ENCODE measurements around the gene WNT3A. TPM values are rescaled to one million over a fixed set of nuclear protein-coding genes. Genes with fewer than 3 reads are reported as not detected.

WNT3A gene
- total RNA-seq, 4 donors from 2014 or later, result 0.76 to 2.7 (median 1.3) TPM

DNA sequence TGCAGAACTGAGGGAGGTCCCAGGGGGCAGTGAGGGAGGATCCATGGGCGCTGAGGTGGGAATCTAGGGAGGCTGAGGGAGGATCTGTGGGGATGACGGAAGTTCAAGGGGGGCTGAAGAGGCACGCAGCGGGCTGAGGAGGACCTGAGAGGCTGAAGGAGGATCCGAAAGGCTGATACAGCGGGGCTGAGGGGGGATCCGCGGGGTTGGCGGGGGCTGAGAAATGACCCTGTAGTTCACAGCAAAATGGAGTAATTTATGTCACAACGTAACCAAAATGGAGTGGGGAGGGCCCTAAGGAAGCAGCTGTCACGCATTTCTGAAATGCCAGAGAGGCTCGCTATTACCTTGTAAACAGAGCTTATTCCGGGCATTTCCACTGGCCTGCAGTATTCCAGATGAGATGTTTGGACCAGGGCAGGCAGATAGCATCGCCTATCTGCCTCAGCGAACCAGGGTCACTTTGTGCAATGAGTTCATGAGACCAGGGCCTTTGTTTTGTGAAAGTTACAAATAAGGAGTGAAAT is 103.2 kb downstream of the WNT3A start:
- H3K4me1 ChIP-seq, result peaks cover 13 to 28% (median 19%) of the 10 kb centered on the region in 3 donors
- intact Hi-C loops (cut with DNase I), result loop anchor here (10.0 kb wide), 1 partner anchor 55 kb away; the partner anchor contains the start of gene IBA57
- no peak for TF ChIP-seq POLR2A (IDR thresholded peaks at IDR 0.05)
- TF ChIP-seq, protein P1, sequence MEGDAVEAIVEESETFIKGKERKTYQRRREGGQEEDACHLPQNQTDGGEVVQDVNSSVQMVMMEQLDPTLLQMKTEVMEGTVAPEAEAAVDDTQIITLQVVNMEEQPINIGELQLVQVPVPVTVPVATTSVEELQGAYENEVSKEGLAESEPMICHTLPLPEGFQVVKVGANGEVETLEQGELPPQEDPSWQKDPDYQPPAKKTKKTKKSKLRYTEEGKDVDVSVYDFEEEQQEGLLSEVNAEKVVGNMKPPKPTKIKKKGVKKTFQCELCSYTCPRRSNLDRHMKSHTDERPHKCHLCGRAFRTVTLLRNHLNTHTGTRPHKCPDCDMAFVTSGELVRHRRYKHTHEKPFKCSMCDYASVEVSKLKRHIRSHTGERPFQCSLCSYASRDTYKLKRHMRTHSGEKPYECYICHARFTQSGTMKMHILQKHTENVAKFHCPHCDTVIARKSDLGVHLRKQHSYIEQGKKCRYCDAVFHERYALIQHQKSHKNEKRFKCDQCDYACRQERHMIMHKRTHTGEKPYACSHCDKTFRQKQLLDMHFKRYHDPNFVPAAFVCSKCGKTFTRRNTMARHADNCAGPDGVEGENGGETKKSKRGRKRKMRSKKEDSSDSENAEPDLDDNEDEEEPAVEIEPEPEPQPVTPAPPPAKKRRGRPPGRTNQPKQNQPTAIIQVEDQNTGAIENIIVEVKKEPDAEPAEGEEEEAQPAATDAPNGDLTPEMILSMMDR (IDR thresholded peaks at IDR 0.05), result no peak
- no peaks in the 10 kb centered on the region for H3K27me3 ChIP-seq
- H3K9me3 ChIP-seq, result no peaks in the 10 kb centered on the region
- H3K27ac ChIP-seq, result peak overlapping the region; percentile 91 to 96 (median 92)
- H3K4me3 ChIP-seq, result peak overlapping the region; percentile 73 to 95 (median 80)
- H3K36me3 ChIP-seq, result peaks cover 0 to 29% (median 8%) of the 10 kb centered on the region in 3 donors
- 22 to 40% methylated on average over 13 to 15 of the region's 15 CpGs for WGBS, 2 donors
- no peak for DNase-seq

DNA sequence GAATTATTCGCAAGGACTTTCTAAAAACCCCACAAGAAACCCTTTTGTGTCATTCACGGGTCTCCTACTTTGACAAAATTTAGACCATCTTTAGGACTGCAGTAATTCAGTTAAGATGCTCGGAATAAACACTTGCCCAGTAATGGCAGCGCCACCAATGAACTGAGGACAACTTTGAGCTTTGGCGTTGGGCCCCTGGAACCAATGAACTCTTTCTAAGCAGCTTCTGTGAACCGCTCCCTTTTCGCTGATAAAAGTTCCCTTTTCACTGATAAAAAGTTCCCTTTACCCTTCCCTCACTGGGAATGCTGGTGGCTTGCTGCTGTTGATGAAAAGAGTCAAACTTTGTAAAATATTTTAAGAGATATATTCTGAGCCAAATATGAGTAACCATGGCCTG is 103.8 kb downstream of the WNT3A start:
- intact Hi-C loops (cut with DNase I), result no loop called here
- Histone ChIP-seq H3K27ac (peak overlapping the region in 2 of 4 donors; percentile 94 to 96), H3K9me3 (no peaks in the 10 kb centered on the region), H3K27me3 (no peaks in the 10 kb centered on the region), H3K4me3 (peak overlapping the region in 2 of 4 donors; percentile 82 to 95), H3K4me1 (peaks cover 13 to 28% (median 19%) of the 10 kb centered on the region in 3 donors), H3K36me3 (peaks cover 0 to 25% (median 6%) of the 10 kb centered on the region in 3 donors)
- no peak for DNase-seq
- TF ChIP-seq, protein P1 (IDR thresholded peaks at IDR 0.05), result no peak
- no peak for TF ChIP-seq POLR2A (IDR thresholded peaks at IDR 0.05)
- 85 to 92% methylated on average over 7 of the region's 7 CpGs for WGBS, 2 donors

Small RNA genes lying within 50 kb of the gene (small RNA-seq; reads per million reads assigned to genes)
- 0 reads per million in 4 donors for gene SEPT14P17

Other genes starting within 250 kb of the WNT3A start
- not detected for gene PRSS38, start 191.3 kb upstream of the WNT3A start, total RNA-seq
- gene WNT9A, start 59.1 kb upstream of the WNT3A start, total RNA-seq, result 1 to 10 TPM; 1.7 to 5.9 (median 2.8) TPM
- 100 to 1,000 TPM; 279 to 327 (median 319) TPM for gene ARF1, start 75.7 kb downstream of the WNT3A start, total RNA-seq
- gene C1orf35, start 96.3 kb downstream of the WNT3A start, total RNA-seq, result 10 to 100 TPM in 3 of 4 donors, 1 to 10 TPM in 1; 8.5 to 21.3 (median 18.1) TPM
- gene MRPL55, start 102.3 kb downstream of the WNT3A start, total RNA-seq, result 10 to 100 TPM; 33.8 to 62.2 (median 51.2) TPM
- gene GUK1, start 133.3 kb downstream of the WNT3A start, total RNA-seq, result 100 to 1,000 TPM; 279 to 320 (median 302) TPM
- gene GJC2, start 142.9 kb downstream of the WNT3A start, total RNA-seq, result 1 to 10 TPM in 1 of 4 donors, under 1 TPM in 3; 0.48 to 2.7 (median 0.66) TPM
- gene IBA57, start 158.8 kb downstream of the WNT3A start, total RNA-seq, result 1 to 10 TPM; 4.8 to 9.1 (median 5.7) TPM
- gene OBSCN, start 201.0 kb downstream of the WNT3A start, total RNA-seq, result 10 to 100 TPM in 2 of 4 donors, 1 to 10 TPM in 2; 4.0 to 53.2 (median 13.8) TPM

Measured in esophagus squamous epithelium (tissue), 5 donors.